SU-DHL-6 (cell line): ENCODE results near the gene SVIL.
"Not testable (repeated sequence)": the region's sequence is repeated elsewhere in the genome, so short reads cannot be mapped to it uniquely, and the experiment has no call there.

Experiments
- EZH2phosphoT487 ChIP-seq: fragments of 200-600 bp; sonication (generic), shearing (Covaris generic); conservative IDR thresholded peaks from 2 replicates; pipeline ENCODE4 v1.6.1; 2018; ENCODE audit warnings: mild to moderate bottlenecking, antibody characterized with exemption, low read length, moderate library complexity, mixed read lengths
- TF ChIP-seq, protein P1 (sequence below): fragments of 200-600 bp; sonication (generic); IDR thresholded peaks from one replicate; pipeline ENCODE4 v1.5.1; 2017; ENCODE audit warnings: antibody characterized with exemption, mild to moderate bottlenecking, low read length, moderate library complexity; ENCODE audit not compliant: insufficient read depth, poor library complexity, severe bottlenecking

DNA sequence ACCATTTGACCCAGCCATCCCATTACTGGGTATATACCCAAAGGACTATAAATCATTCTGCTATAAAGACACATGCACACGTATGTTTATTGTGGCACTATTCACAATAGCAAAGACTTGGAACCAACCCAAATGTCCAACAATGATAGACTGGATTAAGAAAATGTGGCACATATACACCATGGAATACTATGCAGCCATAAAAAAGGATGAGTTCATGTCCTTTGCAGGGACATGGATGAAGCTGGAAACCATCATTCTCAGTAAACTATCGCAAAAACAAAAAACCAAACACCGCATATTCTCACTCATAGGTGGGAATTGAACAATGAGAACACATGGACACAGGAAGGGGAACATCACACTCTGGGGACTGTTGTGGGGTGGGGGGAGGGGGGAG, 85.3 kb downstream of the SVIL start:
- TF ChIP-seq, protein P1, sequence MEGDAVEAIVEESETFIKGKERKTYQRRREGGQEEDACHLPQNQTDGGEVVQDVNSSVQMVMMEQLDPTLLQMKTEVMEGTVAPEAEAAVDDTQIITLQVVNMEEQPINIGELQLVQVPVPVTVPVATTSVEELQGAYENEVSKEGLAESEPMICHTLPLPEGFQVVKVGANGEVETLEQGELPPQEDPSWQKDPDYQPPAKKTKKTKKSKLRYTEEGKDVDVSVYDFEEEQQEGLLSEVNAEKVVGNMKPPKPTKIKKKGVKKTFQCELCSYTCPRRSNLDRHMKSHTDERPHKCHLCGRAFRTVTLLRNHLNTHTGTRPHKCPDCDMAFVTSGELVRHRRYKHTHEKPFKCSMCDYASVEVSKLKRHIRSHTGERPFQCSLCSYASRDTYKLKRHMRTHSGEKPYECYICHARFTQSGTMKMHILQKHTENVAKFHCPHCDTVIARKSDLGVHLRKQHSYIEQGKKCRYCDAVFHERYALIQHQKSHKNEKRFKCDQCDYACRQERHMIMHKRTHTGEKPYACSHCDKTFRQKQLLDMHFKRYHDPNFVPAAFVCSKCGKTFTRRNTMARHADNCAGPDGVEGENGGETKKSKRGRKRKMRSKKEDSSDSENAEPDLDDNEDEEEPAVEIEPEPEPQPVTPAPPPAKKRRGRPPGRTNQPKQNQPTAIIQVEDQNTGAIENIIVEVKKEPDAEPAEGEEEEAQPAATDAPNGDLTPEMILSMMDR, result not testable (repeated sequence)
- not testable (repeated sequence) for TF ChIP-seq EZH2phosphoT487
